Measurements from ENCODE around the gene MOV10L1.

- TF ChIP-seq CTCF (IDR thresholded peaks at IDR 0.05; ENCODE audit: low read depth, low read length) (no peak), POLR2A (IDR thresholded peaks at IDR 0.05; ENCODE audit: extremely low read depth, insufficient read length) (no peak)
Observed at GRCh38 chr22:50153056-50153755, 63.4 kb downstream of the MOV10L1 start.
